Fibroblast of lung (primary cell): ENCODE measurements around the gene FLNB.

ENCODE experiments used
- CTCF ChIP-seq, 2 donors: IDR thresholded peaks in 1 of 2; conservative IDR thresholded peaks in 1 of 2; 1 replicate in 1 of 2; 2 replicates in 1 of 2; pipeline ENCODE4 v1.5.1; 2011 to 2012; ENCODE audit warnings: low read length in 2 of 2, control low read depth in 1 of 2, inconsistent platforms in 1 of 2, low read depth in 1 of 2, mild to moderate bottlenecking in 1 of 2
- EZH2 ChIP-seq: IDR thresholded peaks from 2 replicates; pipeline ENCODE4 v1.5.1; 2012; ENCODE audit warnings: low read length, control low read depth, mild to moderate bottlenecking; ENCODE audit errors: missing control alignments

GRCh38 chr3:58074997-58075396, 66.8 kb downstream of the FLNB start:
- TF ChIP-seq CTCF (conservative IDR thresholded peaks at IDR 0.05 in 1 of 2, IDR thresholded peaks at IDR 0.05 in 1 of 2; ENCODE audit: low read depth in 1 of 2, low read length in 2 of 2) (no peak), EZH2 (no peak)
